GM12875 (cell line): ENCODE data around the gene GSTA3.
"Not testable (repeated sequence)": the region's sequence is repeated elsewhere in the genome, so short reads cannot be mapped to it uniquely, and the experiment has no call there.

Experiments used
- H3K4me3 ChIP-seq: one replicate; pipeline ENCODE4 v1.5.1; 2011; ENCODE audit warnings: low read depth, low read length, control low read depth
- TF ChIP-seq, protein P1 (sequence below): IDR thresholded peaks from 2 replicates; pipeline ENCODE4 v1.5.1; 2011; ENCODE audit warnings: low read depth, mild to moderate bottlenecking, control low read depth, inconsistent platforms, low read length, moderate library complexity, borderline replicate concordance; ENCODE audit not compliant: insufficient read depth

GSTA3 gene

DNA sequence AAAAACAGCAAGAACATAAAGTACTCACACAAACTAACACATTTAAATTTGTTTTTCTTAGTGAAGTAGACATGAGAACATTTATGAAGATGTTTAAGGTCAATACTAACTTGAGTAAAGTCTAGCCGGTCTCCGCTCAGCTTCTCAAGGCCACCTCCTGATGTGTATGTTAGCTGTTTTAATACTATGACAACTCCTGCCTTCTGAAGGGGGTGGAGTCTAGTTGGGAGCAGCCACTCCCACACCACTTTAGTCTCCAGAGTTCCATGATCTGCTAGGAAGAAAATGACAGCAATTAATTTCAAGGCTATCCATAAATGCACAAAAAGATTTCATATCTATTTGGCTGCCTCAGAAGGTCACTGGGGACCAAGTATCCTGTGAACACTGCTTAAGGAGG lies at the start of gene GSTA3:
Gene GSTA3 (minus strand): TSS at position 168 of the 400 bp plus-strand sequence. CDS start 3,864 bp downstream, outside the sequence.
- H3K4me3 ChIP-seq = no peak within 1 kb of the TSS
- TF ChIP-seq, protein P1, sequence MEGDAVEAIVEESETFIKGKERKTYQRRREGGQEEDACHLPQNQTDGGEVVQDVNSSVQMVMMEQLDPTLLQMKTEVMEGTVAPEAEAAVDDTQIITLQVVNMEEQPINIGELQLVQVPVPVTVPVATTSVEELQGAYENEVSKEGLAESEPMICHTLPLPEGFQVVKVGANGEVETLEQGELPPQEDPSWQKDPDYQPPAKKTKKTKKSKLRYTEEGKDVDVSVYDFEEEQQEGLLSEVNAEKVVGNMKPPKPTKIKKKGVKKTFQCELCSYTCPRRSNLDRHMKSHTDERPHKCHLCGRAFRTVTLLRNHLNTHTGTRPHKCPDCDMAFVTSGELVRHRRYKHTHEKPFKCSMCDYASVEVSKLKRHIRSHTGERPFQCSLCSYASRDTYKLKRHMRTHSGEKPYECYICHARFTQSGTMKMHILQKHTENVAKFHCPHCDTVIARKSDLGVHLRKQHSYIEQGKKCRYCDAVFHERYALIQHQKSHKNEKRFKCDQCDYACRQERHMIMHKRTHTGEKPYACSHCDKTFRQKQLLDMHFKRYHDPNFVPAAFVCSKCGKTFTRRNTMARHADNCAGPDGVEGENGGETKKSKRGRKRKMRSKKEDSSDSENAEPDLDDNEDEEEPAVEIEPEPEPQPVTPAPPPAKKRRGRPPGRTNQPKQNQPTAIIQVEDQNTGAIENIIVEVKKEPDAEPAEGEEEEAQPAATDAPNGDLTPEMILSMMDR = no peak

DNA sequence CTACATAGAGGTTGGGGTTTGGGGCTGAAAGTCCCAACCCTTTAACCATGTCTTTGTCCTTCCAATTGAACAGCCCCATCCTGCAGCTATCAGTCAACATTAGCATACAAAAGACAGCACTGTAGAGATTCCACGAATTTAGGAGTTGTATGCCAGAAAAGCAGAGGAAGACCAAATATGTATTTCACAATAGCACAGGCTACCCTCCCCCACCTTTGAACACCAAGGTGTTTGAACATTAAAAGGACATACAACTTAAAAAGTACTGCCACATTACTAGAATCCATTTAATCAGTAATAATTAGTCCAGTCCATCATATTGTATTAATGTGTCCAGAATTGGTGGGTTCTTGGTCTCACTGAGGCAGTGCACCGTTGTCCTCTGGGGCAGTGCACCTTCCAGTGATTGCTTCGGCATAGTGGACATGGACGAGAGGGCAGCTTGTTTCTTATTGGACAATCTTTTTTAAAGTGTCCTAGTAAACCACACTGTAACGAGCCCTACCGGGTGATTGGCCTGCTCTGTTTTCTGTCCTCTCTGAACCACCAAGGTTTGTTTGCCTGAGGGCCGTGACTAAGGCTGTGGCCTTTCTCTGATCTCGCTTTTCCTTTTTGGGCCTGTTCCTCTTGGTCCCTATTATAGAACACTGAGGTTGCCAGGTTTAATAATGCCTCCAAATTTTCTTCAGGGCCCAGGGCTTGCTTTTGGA lies 49.2 kb upstream of the GSTA3 start:
- TF ChIP-seq, protein P1 = no peak
- H3K4me3 ChIP-seq = no peak overlapping the region

DNA sequence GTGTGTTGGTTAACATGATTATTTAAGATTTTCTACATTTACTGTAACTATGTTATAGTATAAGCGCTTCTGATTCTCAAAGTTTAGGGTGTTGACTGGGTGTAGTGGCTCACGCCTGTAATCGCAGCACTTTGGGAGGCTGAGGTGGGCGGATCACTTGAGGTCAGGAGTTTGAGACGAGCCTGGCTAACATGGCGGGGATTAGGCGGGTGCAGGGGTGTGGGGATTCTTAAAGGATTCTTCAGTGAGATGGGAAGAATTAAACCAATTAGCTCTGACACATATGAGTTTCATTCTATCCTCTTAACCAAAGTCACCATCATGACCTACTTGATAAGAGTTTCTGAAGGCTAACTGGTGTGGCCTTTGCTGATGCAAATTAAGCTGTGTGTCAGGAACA lies 46.4 kb upstream of the GSTA3 start:
- H3K4me3 ChIP-seq = no peak overlapping the region
- TF ChIP-seq, protein P1 = no peak

DNA sequence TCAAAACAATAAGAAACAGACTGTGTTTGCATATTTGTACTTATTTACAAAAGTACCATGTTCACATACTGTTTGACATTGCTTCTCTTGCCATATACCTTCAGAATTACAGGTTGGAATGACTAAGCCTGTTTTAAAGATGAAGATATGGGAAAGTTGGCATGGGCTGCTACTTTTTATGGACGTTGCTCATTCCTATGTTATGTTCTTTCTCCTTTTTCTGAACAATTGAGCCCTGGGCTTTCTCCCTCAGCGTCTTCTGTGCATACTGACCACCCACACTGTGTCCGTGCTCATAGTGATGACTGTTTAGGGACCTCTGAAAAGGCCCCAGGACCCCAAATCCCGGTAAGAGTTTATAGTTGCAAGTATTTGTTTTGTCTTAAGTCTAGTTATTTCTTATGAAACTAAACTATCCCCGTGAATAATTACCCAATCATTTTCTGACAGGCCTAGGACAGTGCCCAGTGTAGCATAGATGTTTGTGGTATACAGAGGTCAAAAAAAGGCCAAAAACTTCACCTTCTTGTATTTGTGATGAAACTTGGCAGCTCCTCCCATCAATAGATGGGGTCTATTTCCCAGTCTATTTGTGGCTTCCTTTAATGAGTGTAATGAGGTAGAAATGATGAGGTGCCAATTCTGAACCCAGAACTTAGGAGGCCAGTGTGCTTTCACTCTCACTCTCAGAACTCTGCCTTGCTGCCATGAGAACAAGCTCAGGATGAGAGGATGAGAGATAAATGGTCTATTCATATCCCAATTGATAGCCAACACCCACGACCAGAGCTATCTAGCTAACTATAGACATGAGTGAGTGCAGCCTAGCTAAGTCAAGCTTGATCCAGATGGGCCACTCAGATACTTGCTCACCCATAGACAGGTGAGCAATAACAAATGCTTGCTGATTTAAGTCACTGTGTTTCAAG lies 44.7 kb upstream of the GSTA3 start:
- H3K4me3 ChIP-seq = no peak overlapping the region
- TF ChIP-seq, protein P1 = no peak

DNA sequence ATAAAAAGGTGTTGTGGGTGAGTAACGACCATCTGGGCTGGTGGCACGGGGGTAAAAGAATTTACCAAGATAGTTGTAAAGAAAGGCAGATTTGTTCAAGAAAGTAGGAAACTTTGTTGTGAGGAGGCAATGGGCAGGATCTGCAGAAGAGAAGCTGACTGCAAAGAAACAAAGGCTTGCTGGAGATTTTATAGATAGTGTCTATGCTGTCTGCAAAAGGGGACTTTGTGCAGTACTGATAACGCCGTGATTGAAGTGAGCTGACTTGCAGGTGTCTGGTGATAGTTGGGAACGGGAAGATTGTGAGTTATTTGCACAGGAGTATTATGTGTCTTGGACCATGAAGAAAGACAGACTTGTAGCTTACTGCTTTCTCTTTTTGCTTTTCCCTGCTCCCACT lies 36.8 kb upstream of the GSTA3 start:
- no peak overlapping the region for H3K4me3 ChIP-seq
- TF ChIP-seq, protein P1 = no peak

DNA sequence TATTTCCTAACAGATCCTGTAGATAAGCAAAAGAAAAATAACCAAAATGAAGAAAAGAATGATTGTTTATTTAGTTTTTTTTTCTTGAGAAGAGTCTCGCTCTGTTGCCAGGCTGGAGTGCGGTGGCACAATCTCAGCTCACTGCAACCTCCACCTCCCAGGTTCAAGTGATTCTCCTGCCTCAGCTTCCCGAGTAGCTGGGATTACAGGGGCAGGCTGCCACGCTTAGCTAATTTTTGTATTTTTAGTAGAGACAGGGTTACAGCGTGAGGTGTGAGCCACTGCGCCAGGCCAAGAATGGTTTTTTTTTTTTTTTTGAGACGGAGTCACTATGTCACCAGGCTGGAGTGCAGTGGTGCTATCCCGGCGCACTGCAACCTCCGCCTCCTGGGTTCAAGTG lies 33.3 kb upstream of the GSTA3 start:
- H3K4me3 ChIP-seq = not testable (repeated sequence)

DNA sequence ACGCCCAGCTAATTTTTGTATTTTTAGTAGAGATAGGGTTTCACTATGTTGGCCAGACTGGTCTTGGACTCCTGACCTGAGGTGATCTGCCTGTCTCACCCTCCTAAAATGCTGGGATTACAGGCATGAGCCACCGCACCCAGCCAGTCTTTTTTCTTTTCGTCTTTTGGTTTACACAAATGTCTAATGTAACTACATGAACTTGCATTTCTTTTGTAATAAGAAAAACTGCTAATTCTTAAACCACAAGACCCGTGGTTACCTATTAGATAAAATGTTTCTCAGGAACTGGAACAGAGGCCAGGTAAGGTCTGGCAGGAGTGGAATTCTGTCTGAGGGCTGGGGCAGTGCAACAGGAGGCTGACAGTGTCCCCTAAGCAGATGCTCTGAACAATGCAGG lies 32.7 kb upstream of the GSTA3 start:
- TF ChIP-seq, protein P1 = no peak
- H3K4me3 ChIP-seq = no peak overlapping the region
